Measurements from ENCODE around the gene GLIPR2.
"Not testable (repeated sequence)": the region's sequence is repeated elsewhere in the genome, so short reads cannot be mapped to it uniquely, and the experiment has no call there.

The GLIPR2 gene

DNA sequence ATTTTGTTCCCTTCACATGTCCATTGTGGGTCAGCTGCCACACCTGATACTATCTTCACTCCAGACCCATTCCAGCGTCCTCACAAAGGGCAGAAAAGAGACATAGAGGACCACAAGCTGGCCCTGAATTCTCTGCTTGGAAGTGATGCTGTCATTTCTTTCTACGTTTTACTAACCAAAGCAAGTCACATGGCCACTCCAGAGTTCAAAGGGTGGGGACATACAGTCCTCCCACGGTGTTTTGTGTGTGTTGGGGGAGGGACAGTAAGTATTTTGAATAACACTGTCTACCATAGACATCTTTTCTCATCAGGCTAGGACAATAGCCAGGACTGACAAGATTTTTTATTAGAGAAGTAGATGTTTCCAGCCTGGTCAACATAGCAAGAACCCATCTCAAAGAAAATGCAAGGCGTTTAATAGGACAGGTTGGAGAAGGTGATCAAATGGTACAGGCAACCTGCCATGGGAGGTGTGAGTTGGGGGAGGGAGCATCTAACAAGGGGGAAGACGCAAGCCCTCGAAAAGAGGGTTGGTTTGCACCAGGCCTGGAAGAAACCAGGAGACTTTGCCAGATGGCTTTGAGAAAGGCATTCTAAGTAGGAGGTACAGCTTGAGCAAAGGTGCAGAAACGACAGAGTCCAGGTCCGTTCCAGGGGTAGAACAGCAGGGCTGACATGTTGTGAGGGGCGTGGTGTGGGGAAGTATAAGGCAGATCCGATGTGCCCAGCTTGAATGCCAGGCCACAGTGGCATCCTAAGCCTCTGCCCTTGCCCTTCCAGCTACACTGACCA is 11.3 kb upstream of the GLIPR2 start:
- peak in 1 of 3 donors; percentile 41 for DNase-seq

GRCh38 chr9:36126016-36126730 is 10.4 kb upstream of the GLIPR2 start:
- peak in 1 of 3 donors; percentile 40 for DNase-seq

DNA sequence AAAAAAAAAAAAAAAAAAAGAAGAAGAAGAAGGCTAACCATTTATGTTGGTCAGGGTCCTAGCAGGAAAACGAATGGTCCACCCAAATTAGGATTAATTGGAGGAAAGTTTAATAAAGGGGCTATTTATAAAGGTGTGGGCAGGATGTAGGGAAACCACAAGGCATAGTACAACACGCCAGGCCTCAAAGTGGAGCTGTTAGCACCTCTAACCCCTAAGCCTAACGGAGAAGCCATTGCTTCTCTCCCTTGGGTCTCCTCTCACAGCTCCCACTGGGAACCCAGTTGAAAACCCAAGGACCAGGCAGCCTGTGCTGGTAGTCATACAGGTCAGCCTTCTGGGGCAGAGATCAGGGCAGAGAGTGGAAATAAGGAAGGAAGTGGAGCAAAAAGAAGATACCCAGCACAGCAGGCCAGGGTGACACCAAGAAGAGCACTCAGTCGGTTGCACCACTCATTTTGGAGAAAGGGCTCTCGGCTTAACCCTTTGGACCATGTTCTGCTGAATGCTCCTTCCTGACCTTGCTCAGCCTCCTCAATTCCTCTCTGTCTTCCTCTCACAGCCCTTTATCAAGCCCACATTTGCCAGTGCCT is 8.8 kb upstream of the GLIPR2 start:
- peak; percentile 73 to 75 (median 73) for DNase-seq

GRCh38 chr9:36128349-36128748 is 8.2 kb upstream of the GLIPR2 start:
- DNase-seq = peak; percentile 34 to 64 (median 44)

GRCh38 chr9:36129139-36129538 is 7.4 kb upstream of the GLIPR2 start:
- DNase-seq = peak; percentile 57 to 63 (median 57)

- DNase-seq = not testable (repeated sequence)
Measured at GRCh38 chr9:36131666-36132065, 4.9 kb upstream of the GLIPR2 start.

GRCh38 chr9:36132086-36132485 is 4.4 kb upstream of the GLIPR2 start:
- peak; percentile 55 to 76 (median 73) for DNase-seq

GRCh38 chr9:36134761-36135505 is 1.6 kb upstream of the GLIPR2 start:
- DNase-seq = no peak

- no peak for DNase-seq
Measured at GRCh38 chr9:36135741-36136271, 727 bp upstream of the GLIPR2 start.

- peak in 1 of 3 donors; percentile 29 for DNase-seq
Measured at GRCh38 chr9:36136894-36137391, 410 bp downstream of the GLIPR2 start.

DNA sequence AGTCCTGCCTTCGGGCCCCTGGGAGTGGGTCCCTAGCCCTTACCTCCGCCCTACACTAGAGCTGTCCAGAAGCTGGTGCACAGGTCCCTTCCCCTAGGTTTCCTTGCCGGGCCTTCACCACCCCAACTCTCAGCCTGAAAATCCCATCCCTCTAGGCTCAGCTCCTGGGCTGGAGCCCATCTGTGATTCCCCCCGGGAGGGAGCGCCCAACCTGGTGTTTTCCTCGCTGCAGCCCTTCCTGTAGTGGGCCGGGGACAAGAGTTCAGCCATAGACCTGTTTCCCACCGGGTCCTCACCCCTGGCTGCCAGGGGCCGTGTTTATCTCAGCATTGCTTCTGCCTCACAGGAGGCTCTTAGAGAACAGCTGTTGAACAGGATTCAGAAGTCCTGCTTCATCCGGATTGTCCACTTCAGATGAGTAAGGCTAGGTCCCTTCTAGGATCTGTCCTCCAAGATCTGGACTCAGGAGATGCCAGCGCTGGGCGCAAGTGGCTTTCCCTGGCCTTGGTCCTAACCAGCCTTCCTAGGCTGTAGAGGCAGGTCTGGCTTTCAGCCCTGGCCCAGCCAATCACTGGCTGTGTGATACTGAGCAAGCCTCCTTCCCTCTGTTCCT is 965 bp downstream of the GLIPR2 start:
- DNase-seq = peak in 1 of 3 donors; percentile 41

DNA sequence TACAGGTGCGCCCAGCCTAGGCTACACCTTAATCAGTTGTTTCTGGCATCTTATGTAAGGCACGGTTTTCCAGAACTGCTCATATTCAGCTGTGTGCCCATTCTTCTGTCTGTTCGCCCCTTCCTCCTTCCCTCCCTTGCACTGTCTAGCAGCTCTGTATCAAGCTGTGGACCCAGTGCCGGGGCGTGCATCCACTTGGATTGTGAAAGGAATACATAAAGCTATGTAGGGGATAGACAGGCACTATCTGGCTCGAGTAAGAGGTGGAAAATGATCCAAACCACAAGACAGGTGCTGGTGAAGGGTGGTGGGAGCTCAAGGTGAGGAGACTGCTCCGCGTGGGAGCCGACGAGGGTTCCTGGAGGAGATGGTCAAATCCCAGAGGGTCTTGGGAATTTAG is 2.0 kb downstream of the GLIPR2 start:
- DNase-seq = no peak

DNA sequence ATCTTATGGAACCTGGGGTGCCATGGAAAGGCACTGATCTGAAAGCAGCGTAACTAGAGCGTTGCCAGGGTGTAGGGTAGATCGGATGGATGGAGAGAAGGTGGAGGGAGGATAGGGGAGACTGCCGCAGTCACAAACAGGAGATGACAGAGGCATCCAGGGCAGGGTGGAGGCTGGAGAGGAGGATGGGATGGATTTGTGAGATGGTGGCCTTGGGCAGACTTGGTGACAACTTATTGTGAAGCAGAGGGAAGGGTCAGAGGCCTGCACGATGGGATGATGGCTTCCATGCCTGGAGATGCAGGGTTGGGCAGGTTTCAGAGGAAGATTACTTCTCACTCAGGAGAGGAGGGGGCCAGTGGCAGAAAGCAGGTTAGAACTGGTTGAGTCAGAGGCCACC is 2.4 kb downstream of the GLIPR2 start:
- DNase-seq = no peak

DNA sequence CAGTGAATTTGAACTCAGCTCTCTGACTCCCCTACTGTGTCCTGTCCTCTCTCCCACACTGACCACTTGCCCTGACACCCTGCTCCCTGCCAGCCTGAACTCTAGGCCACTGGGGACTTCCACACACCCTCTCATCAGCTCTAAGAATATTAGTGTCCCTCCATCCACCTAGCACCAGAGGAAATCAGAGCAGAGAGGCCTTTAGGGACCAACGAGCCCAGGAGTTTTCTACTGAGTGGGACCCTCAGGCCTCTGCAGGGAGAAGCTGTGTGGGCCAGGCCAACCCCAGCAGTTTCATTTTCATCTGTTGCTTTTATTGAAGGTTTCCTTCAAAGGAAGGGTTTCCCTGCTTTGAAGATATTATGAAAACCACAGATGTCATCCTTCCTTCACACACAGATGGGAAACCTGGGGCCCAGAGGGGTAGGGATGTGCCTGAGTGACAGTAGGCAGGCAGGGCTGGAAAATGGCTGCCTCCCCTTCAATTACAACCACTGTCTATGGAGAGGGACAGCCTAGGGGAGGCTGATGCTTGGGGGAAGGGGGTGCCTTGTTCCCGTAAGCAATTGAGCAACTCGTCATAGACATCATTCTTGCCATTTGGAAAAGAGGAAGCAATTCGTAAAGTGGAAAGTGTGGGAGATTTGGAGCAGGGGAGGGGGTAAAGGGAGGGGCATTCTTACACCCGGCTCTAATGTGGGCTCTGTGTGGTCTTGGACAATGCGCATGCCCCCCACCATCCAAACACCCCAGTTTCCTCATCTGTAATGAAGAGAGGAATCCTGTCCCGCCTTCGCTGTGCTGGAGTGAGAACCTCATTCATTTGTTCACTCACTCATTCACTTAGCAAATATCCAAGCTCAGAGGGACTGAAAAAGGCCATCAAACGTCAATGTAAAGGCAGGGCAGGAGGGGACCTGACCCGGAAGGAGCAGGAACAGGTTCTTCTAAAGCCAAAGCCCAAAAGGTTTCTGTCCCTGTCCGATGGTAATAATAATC is 3.9 kb downstream of the GLIPR2 start:
- peak; percentile 83 to 94 (median 85) for DNase-seq

DNA sequence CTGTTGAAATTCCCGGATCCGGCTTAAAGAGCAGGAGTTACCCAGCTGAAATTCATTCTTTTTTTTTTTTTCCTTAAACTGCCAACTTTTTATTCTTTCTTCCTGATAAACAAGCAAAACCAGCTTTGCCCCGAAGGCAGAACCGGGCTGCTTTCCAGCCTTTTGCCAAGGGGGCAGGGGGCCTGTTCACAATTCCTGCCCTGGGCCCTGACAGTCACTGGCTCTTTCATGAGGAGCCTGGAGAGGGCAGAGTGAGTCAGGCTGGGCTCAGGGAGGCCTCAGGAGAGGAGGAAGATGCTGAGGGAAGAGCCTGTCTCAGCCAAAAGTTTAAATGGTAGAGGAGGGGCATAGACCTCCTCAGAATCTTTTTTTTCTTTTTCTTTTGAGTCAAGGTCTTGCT is 4.8 kb downstream of the GLIPR2 start:
- peak; percentile 31 to 62 (median 48) for DNase-seq

DNA sequence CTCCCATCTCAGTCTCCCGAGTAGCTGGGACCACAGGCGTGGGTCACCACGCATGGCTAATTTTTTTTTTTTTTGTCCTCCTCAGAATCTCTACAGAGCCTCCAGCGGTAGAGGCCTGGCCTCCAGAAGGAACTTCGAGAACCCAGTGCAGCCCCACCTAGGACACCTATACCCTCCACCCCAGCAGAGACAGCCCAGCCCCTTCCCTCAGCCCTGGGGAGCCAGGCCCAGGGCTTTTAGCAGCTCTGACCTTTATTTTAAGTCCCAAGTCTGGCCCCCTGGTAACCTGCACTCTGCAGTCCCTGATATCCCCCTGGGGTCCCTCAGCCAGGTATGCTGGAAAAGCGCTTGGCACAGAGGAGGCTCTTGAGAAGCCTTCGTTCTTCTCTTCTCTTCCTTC is 5.2 kb downstream of the GLIPR2 start:
- DNase-seq = no peak

GRCh38 chr9:36142510-36143244 is 6.1 kb downstream of the GLIPR2 start:
- DNase-seq = peak; percentile 76 to 89 (median 84)

DNA sequence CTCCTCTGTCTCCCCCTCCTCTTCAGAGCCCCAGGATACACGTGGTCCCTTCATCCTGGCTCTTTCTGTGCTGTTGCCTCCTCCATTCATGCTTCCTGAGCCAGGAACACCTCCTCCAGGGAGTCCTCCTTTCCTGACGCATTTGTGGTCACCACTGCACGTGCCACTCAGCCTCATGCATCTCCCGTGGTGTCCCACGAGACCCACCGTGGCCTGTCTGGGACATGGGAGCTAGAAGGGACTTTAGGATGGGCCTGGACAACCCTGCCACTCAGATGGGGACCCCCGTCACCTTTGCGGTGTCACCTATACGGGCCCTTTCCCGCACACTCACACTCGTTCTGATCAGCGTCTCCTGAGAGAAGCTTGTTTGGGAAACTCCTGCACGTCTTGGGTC is 6.7 kb downstream of the GLIPR2 start:
- no peak for DNase-seq

DNA sequence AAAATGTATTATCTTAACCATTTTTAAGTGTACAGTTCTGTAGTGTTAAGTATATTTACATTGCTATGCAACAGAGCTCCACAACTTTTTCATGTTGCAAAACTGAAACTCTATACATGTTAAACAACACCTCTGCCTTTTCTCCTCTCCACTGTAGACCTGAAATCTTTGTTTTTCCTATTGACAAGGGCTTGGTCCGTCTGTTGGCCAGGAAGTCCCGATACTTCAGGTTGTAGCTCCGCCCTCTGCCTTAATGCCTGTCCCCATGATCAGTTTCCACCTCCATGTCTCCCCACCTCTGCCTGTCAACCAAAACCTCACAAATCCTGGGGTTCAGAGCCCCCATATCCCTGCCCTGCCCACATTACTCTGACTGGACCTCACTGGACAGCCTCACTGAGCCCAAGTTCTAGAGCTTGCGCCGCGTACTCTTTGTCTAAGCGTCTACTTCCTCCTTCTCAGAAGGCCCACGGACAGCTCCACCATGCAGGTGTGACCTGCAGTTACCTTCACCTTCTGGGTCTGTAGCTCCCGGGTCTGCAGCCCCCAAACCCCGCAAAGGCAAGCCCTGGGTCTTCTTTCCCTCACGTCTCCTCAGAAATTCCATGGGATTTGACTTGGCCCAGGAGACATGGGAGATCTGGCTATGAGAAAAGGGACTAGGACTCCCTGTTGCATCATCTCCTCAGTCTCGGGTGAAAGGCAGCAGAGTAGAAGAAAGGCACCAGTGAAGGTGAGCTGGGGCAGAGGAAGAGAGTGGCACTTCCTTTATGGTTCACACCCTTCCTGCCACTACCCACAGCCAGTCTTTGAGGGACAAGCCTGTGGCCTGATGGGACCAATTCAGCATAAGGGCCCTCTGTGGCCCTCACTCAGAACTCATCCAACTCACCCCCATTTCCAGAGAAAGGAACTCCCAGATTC is 8.0 kb downstream of the GLIPR2 start:
- DNase-seq = no peak
